Stromal cell of bone marrow (primary cell): ENCODE measurements around the gene VSTM2B.
"Not testable (repeated sequence)": the region's sequence is repeated elsewhere in the genome, so short reads cannot be mapped to it uniquely, and the experiment has no call there.

Source experiments
- DNase-seq: peaks from one replicate; pipeline ENCODE4 v3.0.0-alpha.2; 2012; ENCODE audit warnings: low read depth

The VSTM2B gene

DNA sequence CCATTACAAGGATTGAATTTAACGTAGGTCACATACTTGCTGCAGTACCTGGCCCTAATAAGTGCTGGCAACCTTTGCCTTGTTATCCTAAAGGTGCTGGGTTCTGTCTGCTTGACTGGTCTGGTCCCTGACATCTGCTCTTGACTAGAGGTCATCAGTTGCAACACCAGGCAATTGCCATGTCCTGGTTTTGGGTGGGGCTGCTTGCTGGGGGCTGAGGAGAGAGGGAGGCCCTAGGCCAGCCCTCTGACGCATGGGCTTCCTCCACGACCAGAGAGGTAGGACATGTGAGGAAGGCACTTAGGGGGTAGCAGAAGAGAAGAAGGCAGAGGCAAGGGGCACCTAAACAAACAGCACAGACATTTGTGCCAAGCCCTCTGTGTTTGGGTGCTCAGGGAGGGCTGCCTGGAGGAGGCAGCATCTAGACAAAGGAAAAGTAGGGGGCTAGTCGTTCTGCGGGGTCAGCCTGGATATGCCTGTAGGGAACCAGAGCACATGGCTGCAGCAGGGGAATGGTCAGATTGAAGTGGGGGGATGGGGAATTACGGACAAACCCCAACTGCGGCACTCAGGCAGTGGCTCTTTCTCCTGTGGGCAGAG, 21.7 kb downstream of the VSTM2B start:
- DNase-seq: no peak

DNA sequence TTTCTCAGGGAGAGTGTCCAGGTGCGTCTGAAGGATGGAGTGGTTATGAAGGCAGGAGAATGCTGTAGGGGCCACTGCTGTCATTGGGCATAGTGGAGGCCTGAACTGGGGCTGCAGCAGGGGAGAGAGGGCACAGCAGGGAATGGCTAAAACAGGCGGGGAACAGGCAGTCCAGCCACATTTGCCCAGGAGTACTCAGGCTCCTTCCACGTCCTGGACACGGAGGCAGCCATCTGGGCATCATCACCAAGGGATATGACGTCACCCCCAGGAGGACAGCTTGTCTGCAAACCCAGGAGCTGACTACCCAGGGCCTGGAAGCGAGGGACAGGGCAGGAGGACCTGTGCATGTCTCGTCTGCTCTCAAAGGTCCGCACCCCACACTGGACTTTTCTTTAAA, 22.2 kb downstream of the VSTM2B start:
- no peak for DNase-seq

DNA sequence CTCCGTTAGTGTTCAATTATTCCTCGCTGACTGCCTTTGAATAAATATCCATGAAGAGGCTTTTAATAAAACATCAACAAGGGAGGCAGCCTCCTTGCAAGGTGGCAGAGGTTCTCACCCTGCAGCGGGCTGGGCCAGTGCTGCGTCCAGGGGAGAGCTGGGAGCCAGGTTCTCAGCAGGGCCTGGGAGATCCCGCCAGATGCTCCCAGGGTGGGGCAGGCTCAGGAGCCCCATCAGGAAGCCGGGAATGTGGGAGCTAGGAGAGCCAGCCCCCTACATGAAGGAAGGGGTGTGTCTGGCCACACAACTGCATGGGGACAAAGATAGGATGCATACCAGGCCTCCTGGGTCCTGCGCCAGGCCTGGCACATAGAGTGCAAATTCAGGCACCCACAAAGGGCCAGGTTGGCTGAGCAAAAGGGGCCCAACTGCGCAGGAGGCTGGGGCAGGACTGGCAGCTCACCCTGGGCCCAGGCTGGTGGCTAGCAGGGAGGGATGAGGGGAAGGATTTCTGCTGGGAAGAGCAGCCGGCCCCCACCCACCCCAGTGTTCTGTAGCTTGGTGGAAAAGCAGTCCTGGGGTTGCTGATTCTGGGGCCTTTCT, 22.8 kb downstream of the VSTM2B start:
- DNase-seq: no peak

GRCh38 chr19:29549105-29550070, 23.6 kb downstream of the VSTM2B start:
- no peak for DNase-seq

- no peak for DNase-seq
These were observed 25.1 kb downstream of the VSTM2B start for GRCh38 chr19:29550896-29551295.

GRCh38 chr19:29551774-29552173, 26.0 kb downstream of the VSTM2B start:
- no peak for DNase-seq

DNA sequence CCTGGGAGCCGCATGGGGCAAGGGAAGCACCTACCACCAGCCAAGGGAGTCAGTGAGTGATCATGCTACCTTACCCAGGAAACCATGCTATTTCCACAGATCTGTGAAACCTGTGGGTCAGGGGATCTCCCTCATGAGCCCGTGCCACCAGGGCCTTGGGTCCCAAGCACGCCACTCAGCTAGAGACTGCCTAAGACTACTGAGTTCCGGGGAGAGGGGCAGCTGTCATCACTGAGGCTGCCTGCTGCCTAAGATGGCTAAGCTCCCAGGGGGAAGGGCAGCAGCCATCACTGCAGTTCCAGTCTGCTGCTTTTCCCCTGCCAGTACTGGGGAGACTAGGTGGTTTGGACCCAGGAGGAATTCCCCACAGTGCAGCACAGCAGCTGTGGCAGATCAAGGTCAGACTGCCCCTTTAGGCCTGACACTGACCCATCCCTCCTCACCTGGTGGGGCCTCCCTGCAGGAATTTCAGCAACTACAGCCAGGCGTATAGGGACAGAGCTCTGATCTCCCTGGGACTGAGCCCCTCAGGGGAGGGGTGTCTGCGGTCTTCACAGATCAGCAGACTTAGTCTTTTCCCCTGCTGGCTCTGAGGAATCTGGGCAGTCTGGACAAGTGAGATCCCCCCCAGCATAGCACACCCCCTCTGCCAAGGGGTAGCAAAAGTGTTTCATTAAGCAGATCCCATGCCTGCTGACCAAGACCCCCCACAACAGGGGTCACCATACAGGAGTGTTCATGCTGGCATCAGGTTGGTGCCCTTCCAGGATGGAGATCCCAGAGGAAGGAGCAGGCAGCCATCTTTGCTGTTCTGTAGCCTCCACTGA, 26.9 kb downstream of the VSTM2B start:
- no peak for DNase-seq

DNA sequence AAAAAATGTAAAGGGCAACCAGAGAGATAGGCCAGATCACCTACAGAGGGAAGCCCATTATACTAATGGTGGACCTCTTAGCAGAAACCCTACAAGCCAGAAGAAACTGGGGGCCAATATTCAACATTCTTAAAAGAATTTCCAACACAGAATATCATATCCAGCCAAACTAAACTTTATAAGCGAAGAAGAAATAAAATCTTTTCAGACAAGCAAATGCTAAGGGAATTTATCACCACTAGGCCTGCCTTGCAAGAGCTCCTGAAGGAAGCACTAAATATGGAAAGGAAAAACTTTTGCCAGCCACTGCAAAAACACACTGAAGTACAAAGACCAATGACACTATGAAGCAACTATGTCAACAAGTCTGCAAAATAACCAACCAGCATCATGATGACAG, 28.4 kb downstream of the VSTM2B start:
- DNase-seq: no peak

DNA sequence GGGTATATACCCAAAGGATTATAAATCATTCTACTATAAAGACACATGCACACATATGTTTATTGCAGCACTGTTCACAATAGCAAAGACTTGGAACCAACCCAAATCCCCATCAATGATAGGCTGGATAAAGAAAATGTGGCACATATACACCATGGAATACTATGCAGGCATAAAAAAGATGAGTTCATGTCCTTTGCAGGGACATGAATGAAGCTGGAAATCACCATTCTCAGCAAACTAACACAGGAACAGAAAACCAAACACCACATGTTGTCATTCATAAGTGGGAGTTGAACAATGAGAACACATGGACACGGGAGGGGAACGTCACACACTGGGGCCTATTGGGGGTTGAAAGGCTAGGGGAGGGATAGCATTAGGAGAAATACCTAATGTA, 33.3 kb downstream of the VSTM2B start:
- not testable (repeated sequence) for DNase-seq

DNA sequence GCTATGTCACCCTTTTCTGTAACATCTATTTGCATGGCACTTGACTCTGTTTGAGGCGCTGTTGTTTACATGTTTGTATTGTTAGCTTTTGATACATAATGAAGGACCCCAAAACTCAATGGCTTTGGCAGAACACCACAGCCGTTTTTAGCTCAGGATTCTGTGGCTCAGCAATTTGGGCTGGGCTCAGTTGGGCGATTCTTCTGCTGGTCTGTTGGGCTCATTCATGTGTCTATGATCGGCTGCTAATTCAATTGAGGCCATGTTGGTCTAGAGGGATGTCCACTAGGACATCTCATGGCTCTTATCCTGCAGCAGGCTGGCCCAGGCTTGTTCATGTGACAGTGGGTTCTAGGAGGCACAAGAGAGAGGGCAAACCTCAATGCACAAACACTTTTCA, 33.9 kb downstream of the VSTM2B start:
- no peak for DNase-seq

DNA sequence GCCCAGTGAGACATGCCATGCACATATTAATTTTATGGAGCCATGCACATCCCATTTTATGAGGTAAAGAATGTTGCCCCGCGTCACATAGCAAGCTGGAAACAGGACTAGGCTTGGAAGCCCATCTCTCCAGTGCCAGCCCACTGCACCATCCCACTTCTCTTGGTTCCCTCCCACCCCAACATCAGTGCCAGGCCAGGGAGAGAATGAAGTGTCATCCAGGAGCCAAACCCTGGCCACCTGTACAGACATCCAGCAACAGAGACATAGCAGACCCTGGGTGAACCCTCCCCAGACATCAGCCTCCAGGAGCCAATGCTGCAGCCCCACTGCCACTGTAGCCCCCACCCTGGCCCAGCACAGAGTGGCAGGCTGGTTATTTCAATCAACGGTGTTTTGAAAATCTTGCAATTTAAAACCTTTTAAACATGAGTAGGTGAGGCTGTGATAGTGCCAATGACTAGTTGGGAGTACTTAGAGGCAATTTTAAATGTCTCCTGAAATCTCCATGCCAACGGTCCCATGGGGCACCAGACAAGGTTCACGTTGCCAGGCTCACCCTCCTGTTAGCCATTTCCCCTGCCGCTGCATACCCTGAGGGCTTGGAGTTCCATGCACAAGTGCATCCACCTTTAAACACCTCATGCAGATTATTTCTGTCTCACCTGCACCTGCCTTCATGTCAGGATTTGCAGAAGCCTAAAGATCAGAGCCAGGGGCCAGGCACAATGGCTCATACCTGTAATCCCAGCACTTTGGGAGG, 34.7 kb downstream of the VSTM2B start:
- no peak for DNase-seq

DNA sequence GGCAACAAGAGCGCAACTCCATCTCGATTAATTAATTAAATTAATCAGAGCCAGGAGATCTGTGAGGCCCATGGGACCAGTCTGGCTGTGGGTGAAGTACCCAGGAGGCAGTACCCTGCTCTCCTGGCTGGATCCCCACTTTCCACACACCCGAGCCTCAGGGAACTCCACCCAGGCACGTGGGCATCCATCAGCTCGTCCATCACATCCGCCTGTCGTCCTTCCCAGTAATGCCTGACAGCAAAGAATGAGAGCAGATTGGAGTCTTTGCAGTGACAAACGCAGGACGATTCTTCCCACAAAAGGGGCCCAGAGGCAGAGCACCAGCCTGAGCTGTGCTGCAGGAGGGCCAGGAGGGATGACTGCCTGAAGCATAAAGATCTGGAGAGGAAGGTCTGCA, 35.8 kb downstream of the VSTM2B start:
- no peak for DNase-seq

GRCh38 chr19:29562299-29563297, 36.8 kb downstream of the VSTM2B start:
- no peak for DNase-seq

- DNase-seq: no peak
These were observed 37.8 kb downstream of the VSTM2B start for GRCh38 chr19:29563486-29564101.

DNA sequence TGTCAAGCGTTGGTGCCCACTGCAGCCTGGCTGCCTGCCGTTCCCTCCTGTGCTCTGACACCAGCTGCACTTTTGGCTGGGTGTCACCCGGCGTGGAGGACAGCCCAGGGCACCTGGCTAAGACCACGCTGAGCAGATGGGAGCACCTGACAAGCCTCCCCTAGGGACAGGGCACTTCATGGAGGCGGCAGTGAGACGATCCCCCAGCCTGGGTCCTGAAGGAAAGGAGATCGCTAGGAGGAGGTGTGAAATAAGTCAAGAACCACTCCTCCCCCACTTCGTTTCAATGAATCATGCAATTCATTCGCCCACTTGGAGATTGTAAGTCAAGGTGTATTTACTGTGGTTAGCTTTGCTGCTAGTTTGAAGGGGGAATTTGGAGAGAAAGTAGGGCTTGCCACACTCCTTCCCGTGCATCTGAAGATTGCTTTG, 38.8 kb downstream of the VSTM2B start:
- no peak for DNase-seq

DNA sequence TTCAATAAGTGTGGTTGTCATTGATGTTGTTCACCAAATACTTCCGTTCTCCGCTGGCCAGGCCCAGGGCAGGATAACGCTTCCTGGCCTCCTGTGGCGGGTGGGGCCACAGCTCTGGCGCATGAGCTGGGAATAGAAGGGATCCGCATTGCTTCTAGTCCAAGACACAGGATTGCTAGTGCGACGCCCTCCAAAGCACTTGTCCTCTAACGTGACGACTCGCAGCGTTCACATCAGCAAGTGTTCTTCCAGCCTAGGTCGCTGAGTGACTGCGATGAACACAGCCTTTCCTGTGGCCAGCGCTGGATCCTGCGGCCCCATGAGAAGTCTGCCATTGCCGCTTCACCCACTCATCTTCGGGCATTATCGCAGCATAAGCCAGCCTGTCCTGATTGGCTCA, 39.4 kb downstream of the VSTM2B start:
- no peak for DNase-seq

- DNase-seq: no peak
These were observed 40.8 kb downstream of the VSTM2B start for GRCh38 chr19:29566496-29567054.

DNA sequence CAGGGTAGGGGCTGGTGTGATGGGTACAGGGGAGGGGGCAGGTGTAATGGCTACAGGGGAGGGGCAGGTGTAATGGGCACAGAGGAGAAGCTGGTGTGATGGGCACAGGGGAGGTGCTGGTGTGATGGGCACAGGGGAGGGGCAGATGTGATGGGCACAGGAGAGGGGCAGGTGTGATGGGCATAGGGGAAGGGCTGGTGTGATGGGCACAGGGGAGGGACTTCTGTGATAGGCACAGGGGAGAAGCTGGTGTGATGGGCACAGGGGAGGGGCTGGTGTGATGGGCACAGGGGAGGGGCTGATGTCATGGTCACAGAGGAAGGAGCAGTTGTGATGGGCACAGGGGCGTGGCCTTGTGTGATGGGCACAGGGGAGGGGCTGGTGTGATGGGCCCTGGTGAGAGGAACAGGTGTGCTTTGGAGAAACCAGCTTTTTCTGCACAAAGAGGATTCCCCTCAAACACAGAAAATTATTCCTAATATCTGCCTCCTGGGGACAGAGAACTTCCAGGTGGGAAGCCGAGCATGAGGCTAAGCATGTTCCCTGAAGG, 41.6 kb downstream of the VSTM2B start:
- no peak for DNase-seq
